HG02623 (cell line): ENCODE data around the gene APCDD1L.
"Not testable (repeated sequence)": the region's sequence is repeated elsewhere in the genome, so short reads cannot be mapped to it uniquely, and the experiment has no call there.

Experiments used
- ATAC-seq: cut with Tn5 transposase; IDR thresholded peaks from one replicate; pipeline ENCODE4 v1.9.1; 2021; ENCODE audit warnings: moderate library complexity; ENCODE audit not compliant: unreplicated experiment

The APCDD1L gene

GRCh38 chr20:58446264-58446959 is 68.8 kb downstream of the APCDD1L start:
- no peak for ATAC-seq

- no peak for ATAC-seq
Observed at GRCh38 chr20:58444746-58445255, 70.4 kb downstream of the APCDD1L start.

- ATAC-seq: no peak
Observed at GRCh38 chr20:58441723-58442122, 73.5 kb downstream of the APCDD1L start.

- no peak for ATAC-seq
Observed at GRCh38 chr20:58440021-58440767, 75.0 kb downstream of the APCDD1L start.

GRCh38 chr20:58438970-58439808 is 76.0 kb downstream of the APCDD1L start:
- no peak for ATAC-seq

- ATAC-seq: no peak
Observed at GRCh38 chr20:58436868-58437645, 78.1 kb downstream of the APCDD1L start.

- ATAC-seq: no peak
Observed at GRCh38 chr20:58435237-58435636, 80.0 kb downstream of the APCDD1L start.

- no peak for ATAC-seq
Observed at GRCh38 chr20:58434326-58434725, 80.9 kb downstream of the APCDD1L start.

- ATAC-seq: no peak
Observed at GRCh38 chr20:58433759-58434158, 81.4 kb downstream of the APCDD1L start.

- ATAC-seq: no peak
Observed at GRCh38 chr20:58433029-58433647, 82.1 kb downstream of the APCDD1L start.

GRCh38 chr20:58432186-58432954 is 82.8 kb downstream of the APCDD1L start:
- no peak for ATAC-seq

- ATAC-seq: no peak
Observed at GRCh38 chr20:58431134-58431533, 84.1 kb downstream of the APCDD1L start.

GRCh38 chr20:58429303-58429702 is 85.9 kb downstream of the APCDD1L start:
- no peak for ATAC-seq

GRCh38 chr20:58428364-58428763 is 86.8 kb downstream of the APCDD1L start:
- no peak for ATAC-seq

- not testable (repeated sequence) for ATAC-seq
Observed at GRCh38 chr20:58427571-58427970, 87.6 kb downstream of the APCDD1L start.

GRCh38 chr20:58424218-58424969 is 90.8 kb downstream of the APCDD1L start:
- no peak for ATAC-seq

- ATAC-seq: no peak
Observed at GRCh38 chr20:58421497-58421850, 93.7 kb downstream of the APCDD1L start.

- no peak for ATAC-seq
Observed at GRCh38 chr20:58420798-58421496, 94.3 kb downstream of the APCDD1L start.
